Neuronal stem cell (in vitro differentiated cells): ENCODE data around the gene TOX2.

Source experiments
- DNase-seq: peaks from one replicate; pipeline ENCODE4 v3.0.0-alpha.2; 2013; ENCODE audit warnings: low spot score
- H2AFZ ChIP-seq: one replicate; pipeline ENCODE4 v1.6.1; 2013; ENCODE audit warnings: mild to moderate bottlenecking, low read length, inconsistent platforms
- H2AK5ac ChIP-seq: 2 replicates; pipeline ENCODE4 v1.6.1; 2013; ENCODE audit warnings: low read depth, mild to moderate bottlenecking, inconsistent platforms, low read length, moderate library complexity, mixed read lengths
- H2BK120ac ChIP-seq: 2 replicates; pipeline ENCODE4 v1.6.1; 2013; ENCODE audit warnings: low read depth, mild to moderate bottlenecking, inconsistent platforms, low read length, moderate library complexity, mixed read lengths
- H2BK12ac ChIP-seq: one replicate; pipeline ENCODE4 v1.6.1; 2013; ENCODE audit warnings: low read length, inconsistent platforms
- H2BK15ac ChIP-seq: 2 replicates; pipeline ENCODE4 v1.6.1; 2013; ENCODE audit warnings: mild to moderate bottlenecking, low read length, inconsistent platforms, mixed read lengths
- H2BK5ac ChIP-seq: one replicate; pipeline ENCODE4 v1.6.1; 2013; ENCODE audit warnings: inconsistent platforms, mild to moderate bottlenecking, low read length, moderate library complexity
- H3K14ac ChIP-seq: one replicate; pipeline ENCODE4 v1.6.1; 2013; ENCODE audit warnings: low read length, inconsistent platforms
- H3K18ac ChIP-seq: 2 replicates; pipeline ENCODE4 v1.6.1; 2013; ENCODE audit warnings: low read length, inconsistent platforms
- H3K23ac ChIP-seq: 2 replicates; pipeline ENCODE4 v1.6.1; 2013; ENCODE audit warnings: low read depth, mild to moderate bottlenecking, mixed read lengths, low read length, inconsistent platforms; ENCODE audit not compliant: poor library complexity
- H3K27ac ChIP-seq: replicated peaks from 3 replicates; pipeline ENCODE4 v1.5.1; 2013; ENCODE audit warnings: low read length, inconsistent platforms
- H3K27me3 ChIP-seq, 3 experiments: 2 replicates each; pipeline ENCODE4 v1.6.1; 2013; ENCODE audit warnings: low read length in 3 of 3, mild to moderate bottlenecking in 2 of 3, inconsistent platforms in 1 of 3, low read depth in 1 of 3, mixed read lengths in 1 of 3, moderate library complexity in 1 of 3; ENCODE audit not compliant: control insufficient read depth in 3 of 3, insufficient read depth in 3 of 3
- H3K36me3 ChIP-seq, 2 donors: replicated peaks in 1 of 2; 2 replicates each; pipeline ENCODE4 v1.6.1; 2013; ENCODE audit warnings: low read length in 2 of 2; ENCODE audit not compliant: control insufficient read depth in 2 of 2, insufficient read depth in 2 of 2
- H3K4ac ChIP-seq: 2 replicates; pipeline ENCODE4 v1.6.1; 2013; ENCODE audit warnings: inconsistent platforms, mild to moderate bottlenecking, low read length, moderate library complexity
- H3K4me1 ChIP-seq, 2 donors: 1 replicate in 1 of 2; 2 replicates in 1 of 2; pipeline ENCODE4 v1.6.1; 2013; ENCODE audit warnings: low read length in 2 of 2, low read depth in 1 of 2; ENCODE audit not compliant: control insufficient read depth in 2 of 2, insufficient read depth in 1 of 2
- H3K4me2 ChIP-seq: one replicate; pipeline ENCODE4 v1.6.1; 2013; ENCODE audit warnings: mild to moderate bottlenecking, low read length, inconsistent platforms; ENCODE audit not compliant: insufficient read depth, poor library complexity, severe bottlenecking
- H3K4me3 ChIP-seq, 2 donors: 2 replicates each; pipeline ENCODE4 v1.5.1; 2013; ENCODE audit warnings: low read length in 2 of 2, mild to moderate bottlenecking in 2 of 2, inconsistent platforms in 1 of 2, moderate library complexity in 1 of 2
- H3K79me1 ChIP-seq: one replicate; pipeline ENCODE4 v1.6.1; 2013; ENCODE audit warnings: low read depth, mild to moderate bottlenecking, inconsistent platforms, low read length, moderate library complexity
- H3K9ac ChIP-seq: one replicate; pipeline ENCODE4 v1.6.1; 2013; ENCODE audit warnings: mild to moderate bottlenecking, low read depth, low read length, inconsistent platforms; ENCODE audit not compliant: poor library complexity
- H3K9me3 ChIP-seq, 2 donors: replicated peaks in 1 of 2; 2 replicates each; pipeline versions ENCODE3 to v1.6.1; 2013; ENCODE audit warnings: low read length in 2 of 2, mild to moderate bottlenecking in 2 of 2, inconsistent platforms in 1 of 2, low read depth in 1 of 2, mixed read lengths in 1 of 2, moderate library complexity in 1 of 2; ENCODE audit not compliant: control insufficient read depth in 2 of 2, insufficient read depth in 1 of 2
- H4K8ac ChIP-seq: one replicate; pipeline ENCODE4 v1.6.1; 2013; ENCODE audit warnings: low read depth, mild to moderate bottlenecking, inconsistent platforms, low read length, moderate library complexity
- H4K91ac ChIP-seq: one replicate; pipeline ENCODE4 v1.6.1; 2013; ENCODE audit warnings: low read length, low read depth, mild to moderate bottlenecking, inconsistent platforms; ENCODE audit not compliant: poor library complexity
- WGBS, 2 donors: extraction: QIAGEN DNeasy Blood & Tissue Kit; methylation state at CpG; one replicate each; pipeline ENCODE4 v1.1.7; 2013; ENCODE audit warnings: missing lambda C conversion rate in 2 of 2, mixed read lengths in 1 of 2; ENCODE audit not compliant: insufficient read length in 2 of 2, insufficient replicate concordance in 1 of 2; ENCODE audit errors: extremely low coverage in 2 of 2; 5-methylcytosine and 5-hydroxymethylcytosine counted together

Gene TOX2

DNA sequence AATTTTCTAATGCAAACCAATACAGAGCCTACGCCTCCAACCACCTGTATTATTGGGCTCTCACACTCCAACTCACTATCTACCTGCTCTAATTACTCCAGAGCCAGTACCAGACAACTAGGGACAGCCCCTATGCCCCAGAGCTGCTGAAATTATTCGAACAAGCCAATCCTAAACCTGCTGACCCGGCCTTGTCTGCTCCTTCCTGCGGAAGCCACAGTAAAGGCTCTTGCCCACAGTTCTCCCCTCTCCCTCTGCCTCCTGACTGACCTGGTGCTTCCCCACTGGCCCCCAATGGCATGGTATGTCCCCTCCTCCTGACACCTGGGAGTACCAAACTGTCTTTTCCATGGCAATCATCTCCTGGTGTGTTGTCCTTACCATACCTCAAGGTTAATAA, 4.1 kb upstream of the TOX2 start:
- Histone ChIP-seq H2AK5ac (no peak overlapping the region), H2BK120ac (no peak overlapping the region), H3K4me1 (peaks cover 6 to 9% of the 10 kb centered on the region in 2 donors), H3K9me3 (peaks cover 7 to 12% of the 10 kb centered on the region in 2 donors), H3K79me1 (peaks cover 3% of the 10 kb centered on the region), H2BK15ac (peak overlapping the region; percentile 93), H3K23ac (no peak overlapping the region), H3K18ac (peak overlapping the region; percentile 80), H3K4me3 (no peak overlapping the region), H4K8ac (no peak overlapping the region), H4K91ac (no peak overlapping the region), H2BK12ac (no peak overlapping the region), H3K14ac (no peak overlapping the region), H3K27ac (no peak overlapping the region), H3K36me3 (no peaks in the 10 kb centered on the region), H3K27me3 (peaks cover 6 to 21% (median 7%) of the 10 kb centered on the region in 3 experiments), H3K4ac (no peak overlapping the region), H3K4me2 (no peak overlapping the region), H3K9ac (no peak overlapping the region), H2BK5ac (no peak overlapping the region), H2AFZ (no peak overlapping the region)
- no peak for DNase-seq
- no CpG with 5 or more reads among the region's 4 CpGs for WGBS, 2 donors

DNA sequence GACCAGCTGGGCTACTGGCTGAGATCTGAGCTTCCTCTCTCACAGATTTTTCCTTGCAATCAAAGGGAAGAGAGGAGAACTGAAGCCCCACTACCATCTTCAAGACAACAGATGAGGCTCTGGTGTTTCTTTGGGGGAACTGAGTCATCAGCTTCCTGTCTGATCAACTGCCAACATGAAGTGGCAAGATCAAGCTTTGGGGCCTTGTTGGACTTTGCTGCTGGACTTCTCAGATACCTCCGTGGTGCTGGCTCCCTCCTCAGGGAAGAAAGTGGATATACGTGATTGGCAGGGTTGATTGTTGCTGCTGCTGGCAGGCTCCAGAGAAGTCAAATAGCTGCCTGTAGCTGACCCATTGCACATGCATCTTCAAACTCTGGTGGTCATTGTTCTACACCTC, 3.6 kb upstream of the TOX2 start:
- Histone ChIP-seq H2BK12ac (no peak overlapping the region), H3K79me1 (peaks cover 3% of the 10 kb centered on the region), H3K4me3 (no peak overlapping the region), H3K27ac (no peak overlapping the region), H3K27me3 (peaks cover 8 to 26% (median 12%) of the 10 kb centered on the region in 3 experiments), H4K91ac (no peak overlapping the region), H3K36me3 (no peaks in the 10 kb centered on the region), H2BK5ac (no peak overlapping the region), H3K4me1 (peaks cover 6 to 13% of the 10 kb centered on the region in 2 donors), H3K4ac (no peak overlapping the region), H3K4me2 (no peak overlapping the region), H2AFZ (no peak overlapping the region), H3K9me3 (peaks cover 7 to 12% of the 10 kb centered on the region in 2 donors), H2BK15ac (peak overlapping the region; percentile 93), H3K23ac (no peak overlapping the region), H3K18ac (no peak overlapping the region), H2AK5ac (no peak overlapping the region), H3K9ac (no peak overlapping the region), H3K14ac (no peak overlapping the region), H2BK120ac (no peak overlapping the region), H4K8ac (no peak overlapping the region)
- no peak for DNase-seq
- no CpG with 5 or more reads among the region's 2 CpGs for WGBS, 2 donors

DNA sequence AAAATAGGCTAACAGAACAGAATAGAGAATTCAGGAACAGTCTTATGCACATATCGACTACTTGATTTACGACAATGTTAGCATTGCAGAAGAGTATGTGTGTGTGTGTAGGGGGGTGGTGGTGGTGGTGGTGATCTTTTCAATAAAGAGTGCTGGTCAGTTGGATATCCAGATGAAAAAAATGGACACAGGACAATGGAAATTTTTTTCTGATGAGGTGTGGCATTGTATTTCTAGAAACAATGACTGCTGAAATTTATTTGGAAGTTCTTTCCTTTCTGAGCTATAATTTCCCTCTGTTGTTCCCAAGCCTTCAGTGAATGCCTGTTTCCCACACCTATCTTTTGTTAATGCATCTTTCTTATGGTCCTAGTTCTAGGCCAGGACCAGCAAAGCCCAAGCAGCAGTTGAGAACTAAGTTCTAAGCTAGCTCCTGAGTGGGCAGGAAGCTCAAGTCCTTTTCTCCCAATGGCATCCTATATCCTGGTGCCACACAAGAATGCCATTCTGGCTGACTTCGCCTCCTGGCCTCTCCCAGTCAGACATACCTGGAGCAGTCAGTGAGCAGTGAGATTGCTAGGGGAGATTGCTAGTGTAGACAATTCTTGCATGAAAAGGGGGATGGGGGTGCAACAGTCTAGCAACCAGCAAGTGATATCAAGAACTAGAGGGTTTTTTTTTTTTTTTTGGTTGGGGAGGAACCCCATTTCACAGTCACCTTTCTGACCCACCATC, 1.2 kb upstream of the TOX2 start:
- Histone ChIP-seq H3K23ac (no peak overlapping the region), H3K27me3 (peaks cover 8 to 45% (median 24%) of the 10 kb centered on the region in 3 experiments), H4K8ac (no peak overlapping the region), H3K4ac (no peak overlapping the region), H3K36me3 (no peaks in the 10 kb centered on the region), H2BK12ac (no peak overlapping the region), H3K79me1 (peaks cover 3% of the 10 kb centered on the region), H3K9me3 (peaks cover 4 to 9% of the 10 kb centered on the region in 2 donors), H4K91ac (no peak overlapping the region), H3K9ac (no peak overlapping the region), H3K27ac (no peak overlapping the region), H2AK5ac (no peak overlapping the region), H3K18ac (no peak overlapping the region), H3K14ac (no peak overlapping the region), H2AFZ (no peak overlapping the region), H3K4me2 (no peak overlapping the region), H2BK120ac (no peak overlapping the region), H3K4me3 (no peak overlapping the region), H2BK15ac (no peak overlapping the region), H3K4me1 (peaks cover 13% of the 10 kb centered on the region in 2 donors), H2BK5ac (no peak overlapping the region)
- DNase-seq = no peak
- WGBS, 2 donors = no CpG with 5 or more reads among the region's 3 CpGs

GRCh38 chr20:43915211-43916072, 790 bp downstream of the TOX2 start:
- no peaks in the 10 kb centered on the region for H3K36me3 ChIP-seq
- H2BK5ac ChIP-seq = peak overlapping the region; percentile 88
- peak overlapping the region; percentile 98 for H3K4ac ChIP-seq
- H3K14ac ChIP-seq = peak overlapping the region; percentile 100
- peak overlapping the region; percentile 36 to 74 for H3K4me3 ChIP-seq
- peak overlapping the region; percentile 93 for H3K18ac ChIP-seq
- no peak for DNase-seq
- H4K91ac ChIP-seq = peak overlapping the region; percentile 72
- WGBS, 2 donors = no CpG with 5 or more reads among the region's 66 CpGs
- peaks cover 3% of the 10 kb centered on the region for H3K79me1 ChIP-seq
- peak overlapping the region; percentile 91 for H3K9ac ChIP-seq
- H4K8ac ChIP-seq = no peak overlapping the region
- peak overlapping the region; percentile 73 for H2BK12ac ChIP-seq
- no peak overlapping the region for H2BK120ac ChIP-seq
- peaks cover 2 to 9% of the 10 kb centered on the region in 2 donors for H3K9me3 ChIP-seq
- peaks cover 8 to 55% (median 24%) of the 10 kb centered on the region in 3 experiments for H3K27me3 ChIP-seq
- H3K4me1 ChIP-seq = peaks cover 13% of the 10 kb centered on the region in 2 donors
- H2AK5ac ChIP-seq = peak overlapping the region; percentile 100
- no peak overlapping the region for H3K27ac ChIP-seq
- peak overlapping the region; percentile 97 for H2BK15ac ChIP-seq
- peak overlapping the region; percentile 96 for H3K4me2 ChIP-seq
- H3K23ac ChIP-seq = peak overlapping the region; percentile 98
- peak overlapping the region; percentile 76 for H2AFZ ChIP-seq
